HT-29 (cell line): Measurements from ENCODE around the gene ANXA2R. TPM values are rescaled to one million over a fixed set of nuclear protein-coding genes. Genes with fewer than 3 reads are reported as not detected.
"Not testable (repeated sequence)": the region's sequence is repeated elsewhere in the genome, so short reads cannot be mapped to it uniquely, and the experiment has no call there.

Experiments
- DNase-seq: peaks from one replicate; pipeline ENCODE4 v3.0.0-alpha.2; 2015; ENCODE audit warnings: low spot score
- total RNA-seq: library from RNA; depleted of rRNA; stranded (reverse); fragments of >200 nt; shearing (Covaris generic); gene quantifications from 2 replicates; pipeline ENCODE4 v1.2.3, GENCODE V29; 2014

ANXA2R gene
- total RNA-seq, 1 experiment from 2014 or later = 21.1 TPM

DNA sequence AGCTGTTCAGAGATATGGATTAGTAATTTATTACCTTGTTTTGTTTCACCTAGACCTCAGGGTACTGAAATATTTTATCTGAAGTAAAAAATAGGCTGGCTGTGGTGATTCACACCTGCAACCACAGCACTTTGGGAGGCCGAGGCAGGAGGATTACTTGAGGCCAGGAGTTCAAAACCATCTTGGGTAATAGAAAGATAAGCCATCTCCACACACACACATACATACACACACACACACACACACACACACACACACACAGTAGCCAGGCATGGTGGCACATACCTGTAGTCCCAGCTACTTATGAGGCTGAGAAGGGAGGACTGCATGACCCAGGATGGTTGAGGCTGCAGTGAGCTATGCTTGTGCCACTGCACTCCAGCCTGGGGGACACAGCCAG, 3.7 kb downstream of the ANXA2R start:
- DNase-seq = no peak

DNA sequence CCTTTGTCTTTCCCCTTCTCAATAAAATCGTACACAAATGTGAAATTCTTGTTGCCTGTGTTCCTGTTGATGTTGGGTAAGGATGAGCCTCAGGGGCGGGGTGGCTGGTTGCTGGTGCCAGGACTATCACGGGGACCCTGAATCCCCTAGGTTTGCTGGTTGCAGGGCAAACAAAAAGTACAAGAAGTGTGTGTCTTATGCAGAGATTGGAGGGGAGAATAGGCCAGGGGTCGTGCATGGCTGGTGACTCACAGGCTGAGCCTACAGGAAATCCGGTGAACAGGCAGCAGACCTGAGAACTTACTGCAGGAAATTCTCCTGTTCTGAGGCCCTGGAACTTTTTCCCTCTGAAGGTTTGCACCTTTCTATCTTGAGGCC, 5.5 kb downstream of the ANXA2R start:
- peak; percentile 71 for DNase-seq

DNA sequence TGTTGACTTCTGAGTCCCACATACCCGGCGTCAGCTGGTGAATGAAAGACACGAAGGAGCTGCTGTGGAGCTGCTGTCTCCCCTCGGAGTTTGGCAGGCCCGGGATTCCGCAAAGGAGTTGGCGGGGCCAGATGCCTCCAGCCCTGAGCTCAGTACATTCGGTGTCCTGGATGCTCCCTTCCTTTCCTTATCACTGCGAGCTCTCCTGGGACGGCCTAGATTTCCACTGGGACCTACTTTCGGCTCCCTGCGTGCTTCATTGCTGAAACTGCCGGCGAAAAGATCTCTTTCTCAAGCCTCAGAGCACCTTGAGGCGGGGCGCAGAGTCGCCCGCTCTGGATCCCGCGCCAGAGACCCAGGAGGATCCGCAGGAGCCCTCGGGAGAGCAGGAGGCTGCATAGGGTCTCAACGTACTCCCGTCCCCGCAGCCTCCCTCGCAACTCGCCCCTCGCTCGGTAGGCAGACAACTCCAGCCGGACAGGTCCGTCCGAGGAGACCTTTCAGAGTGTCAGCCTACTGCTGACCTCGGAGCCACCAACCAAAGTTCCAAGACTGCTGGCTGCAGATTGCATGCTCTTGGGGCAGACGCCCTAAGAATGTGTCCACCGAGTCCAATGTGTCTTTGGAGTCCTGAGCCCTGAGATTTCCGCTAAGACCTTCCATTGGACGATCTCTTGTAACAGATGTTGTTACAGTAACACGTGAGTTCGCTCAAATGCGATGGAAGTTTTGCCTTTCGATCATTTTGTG, 6.1 kb downstream of the ANXA2R start:
- no peak for DNase-seq

DNA sequence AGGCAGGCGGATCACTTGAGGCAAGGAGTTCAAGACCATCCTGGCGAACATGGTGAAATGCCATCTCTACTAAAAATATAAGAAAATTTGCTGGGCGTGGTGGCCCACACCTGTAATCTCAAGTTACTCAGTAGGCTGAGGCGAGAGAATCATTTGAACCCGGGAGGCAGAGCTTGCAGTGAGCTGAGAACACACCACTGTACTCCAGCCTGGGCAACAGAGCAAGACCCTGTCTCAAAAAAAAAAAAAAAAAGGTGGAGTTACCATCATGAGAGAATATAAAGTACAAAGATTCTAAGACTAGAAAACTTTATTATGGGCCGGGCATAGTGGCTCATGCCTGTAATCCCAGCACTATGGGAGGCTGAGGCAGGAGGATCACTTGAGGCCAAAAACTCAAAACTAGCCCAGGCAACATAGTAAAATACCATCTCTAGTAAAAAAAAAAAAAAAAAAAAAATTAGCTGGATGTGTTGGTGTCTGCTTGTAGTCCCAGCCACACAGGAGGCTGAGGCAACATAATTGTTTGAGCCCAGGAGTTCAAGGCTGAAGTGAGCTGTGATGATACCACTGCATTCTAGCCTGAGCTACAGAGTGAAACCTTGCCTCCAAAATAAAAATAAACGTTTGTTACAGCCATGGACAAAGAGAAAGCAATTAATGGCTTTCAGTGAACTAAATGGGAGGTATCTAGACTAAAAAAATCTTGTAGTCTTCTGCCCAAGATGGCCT, 12.9 kb downstream of the ANXA2R start:
- no peak for DNase-seq

GRCh38 chr5:43025184-43025950, 14.8 kb downstream of the ANXA2R start:
- not testable (repeated sequence) for DNase-seq

DNA sequence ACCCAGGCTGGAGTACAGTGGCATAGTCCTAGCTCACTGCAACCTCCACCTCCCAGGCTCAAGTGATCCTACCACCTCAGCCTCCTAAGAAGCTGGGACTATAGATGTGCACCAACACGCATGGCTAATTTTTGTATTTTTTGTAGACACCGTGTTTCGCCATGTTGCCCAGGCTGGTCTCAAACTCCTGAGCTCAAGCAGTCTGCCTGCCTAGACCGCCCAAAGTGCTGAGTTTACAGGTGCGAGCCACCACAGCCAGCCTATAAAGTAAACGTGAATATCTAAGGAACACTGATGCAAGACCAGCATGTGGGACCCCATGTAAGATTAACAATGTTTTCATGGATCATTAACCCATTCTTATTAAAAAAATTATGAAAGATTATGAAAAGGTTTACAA, 15.9 kb downstream of the ANXA2R start:
- no peak for DNase-seq

GRCh38 chr5:43021151-43021550, 19.0 kb downstream of the ANXA2R start:
- no peak for DNase-seq

DNA sequence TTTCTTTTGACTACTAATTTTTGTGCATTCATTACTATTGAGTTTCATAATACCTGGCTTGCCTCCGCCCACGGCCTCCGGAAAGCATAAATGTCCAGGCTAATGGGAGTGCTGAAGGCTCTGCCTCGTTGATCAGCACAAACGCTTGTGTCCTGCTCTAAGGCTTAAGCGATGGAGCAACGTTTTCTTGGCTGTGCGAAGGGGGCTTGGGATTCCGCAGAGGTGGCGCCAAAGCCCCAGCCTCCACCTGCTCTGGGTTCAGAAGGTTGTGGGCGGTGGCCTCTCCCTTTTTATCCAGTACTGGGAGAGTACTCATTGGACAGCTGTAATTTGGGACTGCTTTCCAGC, 19.7 kb downstream of the ANXA2R start:
- no peak for DNase-seq

- DNase-seq = peak; percentile 98
Observed at GRCh38 chr5:43019614-43020398, 20.3 kb downstream of the ANXA2R start.

GRCh38 chr5:43019291-43019613, 20.9 kb downstream of the ANXA2R start:
- DNase-seq = no peak

- peak; percentile 73 for DNase-seq
Observed at GRCh38 chr5:43017428-43017815, 22.7 kb downstream of the ANXA2R start.

DNA sequence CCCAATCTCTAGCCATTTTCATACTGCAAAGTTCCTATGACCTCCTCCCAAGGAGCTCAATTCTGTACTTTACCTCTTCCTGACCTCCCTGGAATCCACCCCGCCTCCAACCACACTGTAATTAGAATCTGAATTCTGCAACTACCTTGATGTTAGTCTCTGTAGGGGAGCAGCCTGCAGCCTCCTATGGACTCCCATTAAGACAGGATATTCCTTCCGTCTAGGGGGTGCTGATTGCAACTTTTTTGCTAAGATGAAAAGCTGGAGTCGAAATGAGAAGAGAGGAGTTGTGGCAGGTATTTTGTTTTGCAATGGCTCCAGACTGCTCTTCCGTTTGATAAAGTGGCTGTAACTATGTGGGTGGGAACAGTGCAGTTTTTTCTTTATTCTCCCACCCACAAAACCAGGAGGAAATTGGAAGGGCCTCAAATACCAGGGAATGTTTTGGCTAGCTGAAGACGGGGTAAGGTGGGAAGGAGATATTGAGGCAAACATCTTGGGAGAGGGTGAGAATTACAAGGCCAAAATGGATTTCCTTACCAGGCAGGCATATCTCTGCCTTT, 23.8 kb downstream of the ANXA2R start:
- peak; percentile 21 for DNase-seq

DNA sequence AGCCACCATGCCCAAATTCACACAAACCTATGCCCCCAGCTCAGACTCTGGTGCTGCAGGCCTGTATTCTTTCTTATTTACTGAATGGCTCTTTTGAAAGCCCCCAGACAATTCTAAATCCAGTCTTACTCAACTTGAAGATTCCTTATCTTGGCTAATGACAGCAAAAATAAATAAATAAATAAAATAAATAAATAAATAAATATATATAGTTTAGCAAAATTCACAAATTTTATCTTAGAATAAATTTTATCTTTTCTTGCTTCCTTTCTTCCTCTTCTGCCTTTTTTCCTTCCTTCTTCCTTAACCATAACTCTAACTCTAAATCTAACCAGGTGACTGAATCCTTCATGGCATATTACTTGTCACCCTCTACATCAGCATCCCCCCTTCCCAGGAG, 25.6 kb downstream of the ANXA2R start:
- no peak for DNase-seq

DNA sequence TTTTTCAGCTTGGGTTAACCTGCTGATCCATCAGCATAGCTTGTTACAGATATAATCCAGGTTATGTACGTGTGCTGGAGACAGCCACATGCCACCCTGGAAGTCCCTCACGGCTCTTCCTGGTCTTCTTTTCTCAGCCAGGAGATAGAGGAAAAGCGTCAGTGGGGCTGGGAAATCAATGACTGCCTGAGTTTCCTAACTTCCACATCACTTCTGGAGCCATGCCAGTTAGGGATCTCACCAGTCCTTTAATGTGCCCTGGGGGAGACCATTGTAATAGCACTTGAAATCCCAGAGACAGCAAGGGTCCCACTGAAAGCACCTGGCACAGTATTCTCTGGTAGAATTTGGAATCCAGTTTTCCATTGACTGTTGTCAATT, 29.2 kb downstream of the ANXA2R start:
- DNase-seq = no peak

- peak; percentile 99 for DNase-seq
Observed at GRCh38 chr5:43008363-43009153, 31.6 kb downstream of the ANXA2R start.

- peak; percentile 94 for DNase-seq
Observed at GRCh38 chr5:43007911-43008362, 32.2 kb downstream of the ANXA2R start.

DNA sequence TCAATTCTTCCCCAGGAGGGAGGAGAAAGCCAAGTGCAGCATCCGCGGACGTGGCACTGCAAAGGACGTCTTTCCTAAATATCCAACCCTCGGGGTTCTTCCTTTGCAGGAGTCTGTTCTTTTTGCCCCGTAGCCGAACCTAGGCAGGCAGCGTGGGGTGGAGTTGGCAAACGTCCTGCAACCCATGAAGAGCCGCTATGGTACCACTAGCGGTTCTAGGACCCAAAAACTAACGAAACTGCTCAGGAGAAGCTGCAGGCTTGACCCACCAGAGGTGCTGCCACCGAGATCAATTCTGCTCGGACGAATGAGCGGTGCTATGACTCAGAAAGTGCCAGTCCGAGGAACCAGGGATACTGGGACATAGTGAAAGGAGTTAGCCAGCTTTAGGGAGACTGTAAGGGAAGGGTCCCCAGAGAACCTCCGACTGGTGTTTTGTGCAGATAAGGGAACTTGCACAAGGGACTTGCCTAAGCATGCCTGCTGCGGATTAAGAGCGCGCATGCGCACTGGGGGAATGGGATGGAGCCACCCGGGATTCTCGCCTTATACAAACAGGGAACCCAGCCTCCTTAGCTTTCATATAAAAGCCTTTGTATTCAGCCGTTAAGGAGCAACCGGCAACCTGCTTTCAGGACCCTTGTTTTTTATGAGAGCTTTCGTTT, 32.7 kb downstream of the ANXA2R start:
- peak; percentile 99 for DNase-seq

- DNase-seq = no peak
Observed at GRCh38 chr5:43006424-43007202, 33.5 kb downstream of the ANXA2R start.

GRCh38 chr5:43005031-43005430, 35.1 kb downstream of the ANXA2R start:
- DNase-seq = no peak
